HG02840 (cell line): ENCODE results near the gene SLAMF7.

ENCODE experiments used
- ATAC-seq: cut with Tn5 transposase; IDR thresholded peaks from one replicate; pipeline ENCODE4 v1.9.1; 2021; ENCODE audit warnings: mild to moderate bottlenecking, moderate library complexity, moderate number of reproducible peaks; ENCODE audit not compliant: unreplicated experiment, low FRiP score

The SLAMF7 gene

DNA sequence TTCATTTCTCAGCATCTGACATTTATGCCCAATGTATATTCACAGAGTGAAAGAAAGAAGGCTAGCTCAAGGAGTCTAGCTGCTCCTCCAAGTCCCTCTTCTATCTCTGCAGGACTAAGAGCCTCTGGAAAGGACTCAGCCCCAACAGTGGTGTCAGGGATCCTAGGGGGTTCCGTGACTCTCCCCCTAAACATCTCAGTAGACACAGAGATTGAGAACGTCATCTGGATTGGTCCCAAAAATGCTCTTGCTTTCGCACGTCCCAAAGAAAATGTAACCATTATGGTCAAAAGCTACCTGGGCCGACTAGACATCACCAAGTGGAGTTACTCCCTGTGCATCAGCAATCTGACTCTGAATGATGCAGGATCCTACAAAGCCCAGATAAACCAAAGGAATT is 60.6 kb downstream of the SLAMF7 start:
- no peak for ATAC-seq

- no peak for ATAC-seq
Measured at GRCh38 chr1:160800142-160800541, 61.1 kb downstream of the SLAMF7 start.

GRCh38 chr1:160800645-160801408 is 61.8 kb downstream of the SLAMF7 start:
- ATAC-seq, result no peak

DNA sequence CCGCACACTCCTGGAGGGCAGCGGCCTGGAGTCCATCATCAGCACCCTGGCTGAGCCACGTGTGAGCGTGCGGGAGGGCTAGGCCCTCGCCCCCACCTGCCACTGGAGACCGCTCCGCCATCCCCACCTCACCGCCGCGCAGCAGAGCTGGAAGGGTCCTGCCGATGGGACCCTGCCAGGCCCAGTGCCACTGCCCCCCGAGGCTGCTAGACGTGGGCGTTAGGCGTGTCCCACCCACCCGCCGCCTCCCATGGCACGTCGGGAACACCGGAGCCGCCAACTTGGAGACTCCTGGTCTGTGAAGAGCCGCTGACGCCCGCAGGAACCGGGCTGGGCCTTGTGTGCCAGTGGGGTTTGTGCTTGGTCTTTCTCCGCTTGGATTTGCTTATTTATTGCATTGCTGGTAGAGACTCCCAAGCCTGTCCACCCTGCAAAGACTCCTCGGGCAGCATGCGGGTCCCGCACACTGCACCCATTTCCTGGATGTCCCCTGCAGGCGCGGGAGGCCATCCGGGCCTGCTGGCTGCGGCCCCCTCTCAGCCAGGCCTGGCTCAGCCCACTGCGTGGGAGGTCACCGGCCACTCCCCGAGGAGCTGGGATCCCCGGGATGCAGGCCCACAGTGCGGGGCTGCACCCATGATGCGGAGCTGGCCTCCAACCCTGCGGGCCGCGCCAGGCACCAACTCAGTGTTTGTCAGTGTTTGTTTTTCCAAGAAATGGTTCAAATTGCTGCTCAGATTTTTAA is 63.0 kb downstream of the SLAMF7 start:
- no peak for ATAC-seq
